Measurements from ENCODE around the gene LRRC26.

LRRC26 gene

DNA sequence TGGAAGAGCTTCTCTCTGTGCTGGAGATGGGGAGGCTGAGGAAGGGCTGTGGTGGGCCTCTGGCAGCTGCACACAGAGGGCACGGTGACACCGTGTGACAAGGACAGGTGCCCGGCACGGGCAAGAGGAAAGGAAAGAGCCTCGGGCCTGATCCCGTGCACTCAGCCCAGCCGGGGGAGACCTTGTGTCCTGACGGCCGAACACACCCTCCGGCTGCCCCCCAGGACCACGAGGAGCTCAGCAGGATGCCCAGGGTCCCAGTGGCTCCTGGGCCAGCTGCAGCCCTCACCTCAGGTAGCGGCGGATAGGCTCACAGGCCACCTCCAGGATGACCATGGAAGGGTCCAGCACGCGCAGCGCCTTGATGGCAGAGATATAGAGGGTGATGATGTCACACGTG is 13.0 kb upstream of the LRRC26 start:
- no peak for DNase-seq (ENCODE audit: low read depth)

DNA sequence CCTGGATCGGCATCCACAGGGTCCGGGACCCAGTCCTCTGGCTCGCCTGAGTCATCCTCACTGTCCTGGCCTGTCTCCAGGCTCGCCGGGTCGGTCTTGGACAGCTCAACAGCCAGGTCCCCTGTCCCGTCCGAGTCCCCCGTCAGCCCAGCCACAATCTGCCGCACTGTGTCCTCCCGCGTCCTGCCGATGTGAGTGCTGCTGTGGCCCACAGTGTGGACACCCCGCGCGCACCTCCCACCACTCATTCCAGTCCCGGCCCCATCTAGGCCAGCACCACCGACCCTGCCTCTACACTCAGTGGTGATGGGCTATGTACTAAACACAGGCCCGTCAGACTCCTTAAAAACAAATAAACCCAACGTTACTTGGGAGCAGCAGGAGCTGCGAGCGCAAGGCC is 11.8 kb upstream of the LRRC26 start:
- DNase-seq (ENCODE audit: low read depth): no peak

DNA sequence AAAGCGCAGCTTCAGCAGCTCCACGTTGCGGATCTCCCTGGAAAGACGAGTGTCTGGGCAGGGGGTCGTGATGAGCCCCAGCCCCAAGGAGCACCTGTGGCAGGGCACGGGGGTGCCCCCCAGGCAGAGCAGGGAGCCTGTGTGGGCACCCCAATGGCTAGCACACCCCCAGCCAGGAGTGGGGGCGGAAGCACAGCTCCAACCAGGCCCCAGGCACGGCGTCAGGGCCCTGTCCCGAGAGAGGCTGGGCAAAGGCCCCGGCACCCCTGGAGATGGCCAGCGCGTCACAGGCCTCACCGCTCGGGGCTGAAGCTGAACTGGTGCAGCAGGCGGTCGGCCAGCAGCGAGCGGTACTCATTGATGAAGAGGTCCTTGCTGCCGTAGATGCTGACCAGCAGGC is 10.6 kb upstream of the LRRC26 start:
- no peak for DNase-seq (ENCODE audit: low read depth)

GRCh38 chr9:137179761-137180160 is 9.9 kb upstream of the LRRC26 start:
- DNase-seq (ENCODE audit: low read depth): no peak

DNA sequence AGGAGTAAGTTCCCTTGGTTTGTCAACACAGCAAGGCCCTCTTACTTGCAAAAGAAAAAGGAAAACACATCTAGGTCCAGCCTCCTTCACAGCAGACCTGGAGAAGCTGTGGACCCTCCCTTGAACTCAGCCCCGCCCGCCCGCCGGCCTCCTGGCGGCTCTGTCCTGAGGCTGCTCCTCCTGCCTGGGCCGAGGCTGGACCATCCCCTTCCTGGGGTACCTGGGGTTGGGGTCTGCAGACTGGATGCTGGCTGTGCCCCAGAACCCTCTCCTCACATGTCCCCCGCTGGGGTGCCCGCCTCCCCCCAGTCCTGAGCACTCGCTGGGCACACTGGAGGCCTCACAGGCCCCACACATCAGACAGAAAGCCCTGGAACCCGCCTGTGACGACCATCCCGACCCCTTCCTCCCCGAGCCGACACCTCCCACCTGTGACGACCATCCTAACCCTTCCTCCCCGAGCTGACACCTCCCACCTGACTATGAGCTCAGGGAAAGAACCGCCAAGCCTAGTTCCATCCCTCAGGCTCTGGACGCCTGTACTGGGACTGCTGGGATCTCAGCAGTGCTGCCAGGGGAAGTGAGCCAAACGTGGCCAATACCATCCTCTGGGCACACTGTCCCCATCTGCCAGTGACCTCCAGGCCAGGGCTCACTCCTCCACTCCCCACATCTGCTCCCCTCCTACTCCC is 9.2 kb upstream of the LRRC26 start:
- DNase-seq (ENCODE audit: low read depth): no peak

DNA sequence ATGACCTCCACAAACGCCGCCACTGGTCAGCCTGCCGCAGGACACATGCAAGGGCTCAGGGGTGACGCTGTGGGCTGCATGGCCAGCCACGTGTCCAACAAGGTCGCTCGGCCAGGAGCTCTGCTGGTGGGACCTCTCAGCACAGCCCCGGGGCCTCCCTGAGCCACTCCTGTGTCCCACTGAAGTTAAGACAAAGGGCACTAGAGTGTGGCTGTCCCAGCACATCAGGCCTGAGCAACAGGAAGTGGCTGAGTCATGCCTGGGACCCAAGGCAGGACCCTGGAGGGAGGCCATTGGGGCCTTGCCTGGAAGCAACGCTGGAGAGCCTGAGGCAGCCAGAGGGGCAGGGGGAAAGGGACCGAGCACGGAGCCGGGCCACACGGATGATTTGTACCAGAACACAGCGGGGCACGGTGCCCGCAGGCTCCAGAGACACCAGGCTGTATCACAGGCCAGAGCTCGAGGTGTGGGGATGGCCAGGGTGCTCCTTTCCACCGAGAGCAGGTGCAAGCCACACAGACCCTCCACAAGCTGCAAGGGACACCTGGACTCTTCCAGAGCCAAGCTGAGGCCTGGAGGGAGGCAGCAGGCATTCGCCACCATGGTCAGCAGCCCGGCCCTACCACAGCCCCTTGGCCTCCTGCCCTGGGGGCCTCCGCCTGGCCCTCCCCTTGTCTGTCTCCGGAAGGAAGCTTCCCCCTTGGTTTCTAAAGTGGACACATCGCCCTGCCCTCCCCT is 8.5 kb upstream of the LRRC26 start:
- no peak for DNase-seq (ENCODE audit: low read depth)

GRCh38 chr9:137176302-137177182 is 6.7 kb upstream of the LRRC26 start:
- DNase-seq (ENCODE audit: low read depth): no peak

GRCh38 chr9:137175345-137175961 is 5.6 kb upstream of the LRRC26 start:
- DNase-seq (ENCODE audit: low read depth): no peak

DNA sequence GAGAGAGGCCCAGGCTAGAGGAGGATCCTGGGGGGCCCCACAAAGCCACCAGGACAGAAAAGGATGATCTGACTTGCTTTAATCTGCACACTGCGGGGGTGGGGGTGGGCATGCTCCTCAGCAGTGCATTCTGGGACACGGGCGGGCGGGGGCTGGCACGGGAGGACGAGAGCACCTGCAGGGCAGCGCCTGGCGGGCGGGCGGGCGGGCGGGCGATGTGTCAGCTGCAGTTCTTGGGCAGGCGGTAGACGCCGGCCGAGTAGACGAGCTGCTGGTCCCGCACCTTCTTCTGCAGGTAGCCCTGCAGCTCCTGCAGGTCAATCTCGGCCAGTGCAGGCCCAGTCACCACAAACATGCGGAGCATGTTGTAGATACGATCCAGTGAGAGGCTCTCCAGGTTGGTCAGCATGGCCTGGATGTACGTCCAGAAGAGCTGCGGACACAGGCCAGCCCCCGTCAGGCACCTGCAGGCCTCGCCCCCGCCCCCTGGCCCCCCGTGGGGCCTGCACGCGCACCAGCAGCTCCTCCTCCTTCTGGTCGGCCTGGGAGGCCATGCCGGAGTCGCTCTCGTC is 5.0 kb upstream of the LRRC26 start:
- no peak for DNase-seq (ENCODE audit: low read depth)

- no peak for DNase-seq (ENCODE audit: low read depth)
Measured at GRCh38 chr9:137173796-137174664, 4.2 kb upstream of the LRRC26 start.

DNA sequence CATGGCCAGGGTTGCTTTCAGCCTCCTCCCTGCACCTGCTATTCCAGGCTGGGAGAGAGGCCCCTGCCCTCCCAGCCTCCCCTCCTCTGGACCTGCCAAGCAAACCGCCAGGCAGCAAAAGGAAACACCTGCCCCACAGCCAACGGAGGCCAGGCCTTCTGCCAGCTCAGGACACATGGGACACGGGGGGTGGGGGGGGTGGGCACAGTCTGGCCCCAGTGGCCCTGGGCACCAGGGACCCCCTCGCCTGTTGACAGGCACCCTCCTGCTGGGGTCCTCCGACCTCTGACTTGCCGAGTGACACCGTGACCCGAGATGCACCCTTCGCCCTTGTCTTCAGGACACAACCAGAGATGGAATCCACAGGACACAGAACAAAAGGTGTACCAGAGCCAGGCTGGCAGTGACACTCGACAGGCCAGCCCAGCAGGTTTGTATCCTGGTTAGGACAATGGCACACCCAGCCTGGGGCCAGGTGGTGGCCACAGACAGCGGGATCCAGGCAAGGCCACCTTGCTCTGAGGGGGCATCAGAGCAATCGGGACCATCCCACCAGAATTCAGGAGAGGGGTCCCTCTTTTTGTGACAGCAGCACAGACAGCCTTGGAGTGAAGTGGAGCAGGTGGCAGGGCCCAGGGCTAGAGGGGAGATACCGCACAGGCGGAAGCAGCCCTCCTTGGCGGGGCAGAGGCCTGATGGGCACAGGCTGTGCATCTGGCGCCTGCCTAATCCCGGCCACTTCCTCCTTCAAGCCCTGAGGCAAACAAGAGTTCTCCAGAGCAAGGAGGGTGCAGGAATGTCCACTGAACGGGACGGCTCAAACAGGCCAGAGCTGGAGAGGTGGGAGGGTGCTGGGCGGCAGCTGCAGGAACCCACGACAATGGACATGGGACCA is 3.3 kb upstream of the LRRC26 start:
- DNase-seq (ENCODE audit: low read depth): no peak

DNA sequence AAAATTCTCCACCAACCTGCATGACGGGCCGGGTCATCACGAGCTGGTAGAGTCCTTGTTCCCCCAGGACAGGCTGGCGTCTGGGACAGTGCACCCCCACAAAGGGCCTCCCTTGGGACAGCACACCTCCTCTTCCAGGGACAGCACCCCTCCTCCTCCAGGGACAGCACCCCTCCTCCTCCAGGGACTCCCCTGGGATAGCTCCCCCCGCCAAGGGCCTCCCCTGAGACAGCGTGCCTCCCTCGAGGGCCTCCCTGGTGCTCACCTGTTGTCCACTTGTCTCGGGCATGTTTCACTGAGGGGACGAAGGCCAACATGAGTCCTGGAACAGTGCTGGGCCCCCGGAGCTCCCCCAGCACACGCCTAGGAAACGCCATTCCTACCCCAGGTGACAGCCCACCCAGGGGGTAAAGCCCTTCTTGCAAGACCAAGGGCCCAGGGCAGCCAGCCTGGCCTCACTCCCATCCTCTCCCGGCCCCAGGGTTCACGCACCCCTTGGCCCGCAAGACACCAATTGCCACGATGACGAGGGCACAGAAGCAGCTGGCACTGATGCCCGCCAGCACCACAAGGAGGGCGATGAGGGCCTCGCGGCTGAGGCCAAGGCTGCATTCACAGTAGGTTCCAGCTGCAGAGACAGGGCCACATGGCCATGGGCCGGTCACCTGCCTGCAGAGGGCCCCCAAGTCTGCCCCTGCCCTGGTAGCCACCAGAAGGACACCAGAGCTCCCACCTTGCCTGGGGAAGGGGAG is 1.5 kb upstream of the LRRC26 start:
- DNase-seq (ENCODE audit: low read depth): no peak

- no peak for DNase-seq (ENCODE audit: low read depth)
Measured at GRCh38 chr9:137170486-137171148, 766 bp upstream of the LRRC26 start.

DNA sequence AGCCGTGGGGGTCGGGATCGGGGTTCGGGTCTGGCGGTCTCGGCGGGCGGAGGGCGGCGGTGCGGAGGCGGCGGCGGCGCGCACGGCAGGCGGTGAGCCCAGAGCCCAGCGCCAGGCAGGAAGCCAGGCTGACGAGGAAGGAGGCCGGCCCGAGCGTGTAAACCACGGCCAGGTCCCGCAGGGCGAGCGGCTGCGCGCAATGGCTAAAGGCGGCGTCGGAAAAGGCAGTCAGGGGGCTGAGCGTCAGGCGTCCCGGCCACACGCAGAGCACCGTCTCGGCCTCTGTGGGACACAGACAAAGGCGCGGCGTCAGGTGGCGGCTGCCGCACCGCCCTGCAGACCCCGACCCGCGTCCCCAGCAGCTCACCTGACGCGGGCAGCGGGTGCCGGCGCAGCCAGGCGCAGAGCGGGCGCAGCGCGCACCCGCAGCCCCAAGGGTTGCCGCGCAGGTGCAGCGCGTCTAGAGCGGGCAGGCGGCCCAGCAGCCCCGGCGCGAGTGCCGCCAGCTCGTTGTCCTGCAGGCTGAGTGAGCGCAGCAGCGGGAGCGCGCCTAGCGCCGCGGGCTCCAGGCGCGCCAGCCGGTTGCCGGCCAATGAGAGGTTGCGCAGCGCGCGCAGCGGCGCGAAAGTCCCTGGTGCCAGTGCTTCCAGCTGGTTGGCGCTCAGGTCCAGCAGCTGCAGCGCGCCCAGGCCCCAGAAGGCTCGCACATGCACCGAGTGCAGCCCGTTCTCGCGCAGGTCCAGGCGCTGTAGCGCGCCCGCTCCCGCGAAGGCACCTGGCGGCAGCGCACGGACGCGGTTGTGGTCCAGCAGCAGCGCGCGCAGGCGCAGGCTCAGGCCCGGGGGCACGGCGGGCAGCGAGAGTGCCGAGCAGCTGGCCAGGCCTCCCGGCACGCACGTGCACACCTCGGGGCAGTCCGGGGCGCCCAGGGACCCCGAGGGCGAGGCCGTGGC is 671 bp downstream of the LRRC26 start:
- DNase-seq (ENCODE audit: low read depth): no peak

DNA sequence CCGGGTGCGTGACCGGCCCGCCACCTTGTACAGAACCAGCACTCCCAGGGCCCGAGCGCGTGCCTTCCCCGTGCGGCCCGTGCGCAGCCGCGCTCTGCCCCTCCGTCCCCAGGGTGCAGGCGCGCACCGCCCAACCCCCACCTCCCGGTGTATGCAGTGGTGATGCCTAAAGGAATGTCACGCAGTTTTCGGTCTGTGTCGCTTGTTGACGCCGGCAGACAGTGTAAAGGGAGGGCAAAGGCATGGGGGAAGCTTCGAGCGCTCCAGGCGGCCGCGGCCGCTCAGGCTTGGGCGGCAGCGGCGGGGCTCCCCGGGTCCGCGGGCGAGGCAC is 1.3 kb downstream of the LRRC26 start:
- no peak for DNase-seq (ENCODE audit: low read depth)

GRCh38 chr9:137167747-137168572 is 1.9 kb downstream of the LRRC26 start:
- no peak for DNase-seq (ENCODE audit: low read depth)

GRCh38 chr9:137167277-137167746 is 2.5 kb downstream of the LRRC26 start:
- no peak for DNase-seq (ENCODE audit: low read depth)

Data from stromal cell of bone marrow (primary cell).